Naive thymus-derived CD4-positive, alpha-beta T cell (primary cell): Measurements from ENCODE around the gene SNRNP200. TPM values are rescaled to one million over a fixed set of nuclear protein-coding genes. Genes with fewer than 3 reads are reported as not detected.

Source experiments
- ATAC-seq: fragments of 150-1000 bp; cut with Tn5 transposase; 2 replicates; pipeline ENCODE4 v1.10.0; 2021; ENCODE audit warnings: mild to moderate bottlenecking, moderate library complexity
- CTCF ChIA-PET: fragments of 350-600 bp; sonication (Branson Sonifier 250); formaldehyde crosslinking; loops from one replicate; lab custom pipeline; 2021; ENCODE audit warnings: antibody characterized with exemption; lab: Charles Lee
- POLR2A ChIA-PET: fragments of 350-600 bp; sonication (Branson Sonifier 250); formaldehyde crosslinking; loops from one replicate; lab custom pipeline; 2021; ENCODE audit warnings: antibody characterized with exemption, inconsistent platforms; lab: Charles Lee
- DNase-seq, 9 donors: peaks; one replicate each; pipeline versions ENCODE4 v3.0.0 to v3.0.0-alpha.2; 2020 to 2022; ENCODE audit warnings: mixed read lengths in 1 of 9
- H3K27ac ChIP-seq: one replicate; pipeline ENCODE4 v1.7.0; 2013; ENCODE audit warnings: mild to moderate bottlenecking, low read depth, low read length, moderate library complexity
- H3K27me3 ChIP-seq, 2 donors: one replicate each; pipeline ENCODE4 v1.7.0; 2013; ENCODE audit warnings: low read length in 2 of 2, mild to moderate bottlenecking in 2 of 2, moderate library complexity in 2 of 2; ENCODE audit not compliant: control insufficient read depth in 2 of 2, insufficient read depth in 2 of 2
- H3K36me3 ChIP-seq, 3 experiments: 1 replicate in 2 of 3; 2 replicates in 1 of 3; pipeline ENCODE4 v1.7.0; 2013; ENCODE audit warnings: low read length in 3 of 3, mild to moderate bottlenecking in 3 of 3, moderate library complexity in 1 of 3; ENCODE audit not compliant: insufficient read depth in 3 of 3, control insufficient read depth in 2 of 3
- H3K4me1 ChIP-seq, 2 donors: one replicate each; pipeline ENCODE4 v1.7.0; 2013; ENCODE audit warnings: low read length in 2 of 2, mild to moderate bottlenecking in 2 of 2, moderate library complexity in 1 of 2; ENCODE audit not compliant: control insufficient read depth in 2 of 2, insufficient read depth in 2 of 2
- H3K4me3 ChIP-seq: 2 replicates; pipeline ENCODE4 v1.7.0; 2013; ENCODE audit warnings: mild to moderate bottlenecking, low read length
- H3K9me3 ChIP-seq, 3 experiments: 1 replicate in 2 of 3; 2 replicates in 1 of 3; pipeline ENCODE4 v1.7.0; 2013; ENCODE audit warnings: low read length in 3 of 3; ENCODE audit not compliant: control insufficient read depth in 2 of 3
- H3K27ac Mint-ChIP-seq, 9 donors: one replicate each; pipeline ENCODE4 v1.8.0; 2020 to 2022; ENCODE audit warnings: mixed read lengths in 9 of 9, mild to moderate bottlenecking in 8 of 9, moderate library complexity in 5 of 9, inconsistent platforms in 2 of 9
- H3K27me3 Mint-ChIP-seq, 5 donors: one replicate each; pipeline ENCODE4 v1.8.0; 2021 to 2022; ENCODE audit warnings: mixed read lengths in 5 of 5, mild to moderate bottlenecking in 1 of 5
- H3K36me3 Mint-ChIP-seq, 5 donors: one replicate each; pipeline ENCODE4 v1.8.0; 2020 to 2022; ENCODE audit warnings: mixed read lengths in 5 of 5, mild to moderate bottlenecking in 3 of 5, inconsistent platforms in 1 of 5
- H3K4me1 Mint-ChIP-seq, 7 donors: one replicate each; pipeline ENCODE4 v1.8.0; 2020 to 2022; ENCODE audit warnings: mixed read lengths in 7 of 7, mild to moderate bottlenecking in 3 of 7, inconsistent platforms in 1 of 7
- H3K4me3 Mint-ChIP-seq, 10 donors: one replicate each; pipeline ENCODE4 v1.8.0; 2020 to 2022; ENCODE audit warnings: mild to moderate bottlenecking in 10 of 10, mixed read lengths in 10 of 10, moderate library complexity in 6 of 10, inconsistent platforms in 2 of 10
- H3K9me3 Mint-ChIP-seq, 11 donors: one replicate each; pipeline ENCODE4 v1.8.0; 2020 to 2022; ENCODE audit warnings: mixed read lengths in 11 of 11, mild to moderate bottlenecking in 4 of 11, inconsistent platforms in 1 of 11, moderate library complexity in 1 of 11
- intact Hi-C, 2 donors: fragments of 100-400 bp; cut with micrococcal nuclease; formaldehyde crosslinking; loops; one replicate each; pipeline ENCODE4 v1.15.1; 2023
- polyA plus RNA-seq, 2 donors: library from polyadenylated mRNA; unstranded; fragments of 300-500 nt; fragmentation: Illumina TruSeq; gene quantifications; one replicate each; pipeline ENCODE4 v1.2.3, GENCODE V29; 2021
- total RNA-seq, 6 experiments: library from RNA in 5 of 6; stranded (reverse) in 5 of 6; gene quantifications; 1 replicate in 5 of 6; 2 replicates in 1 of 6; pipeline ENCODE4 v1.2.3 and lab custom pipeline; 2021 to 2026

SNRNP200 gene
- total and polyA plus RNA-seq, 7 experiments from 2014 or later: 86.6 to 255 (median 171) TPM

- ATAC-seq: peak; percentile 32
Measured at GRCh38 chr2:96256611-96257113, 48.7 kb downstream of the SNRNP200 start.

GRCh38 chr2:96254571-96254970, 50.8 kb downstream of the SNRNP200 start:
- ChIA-PET POLR2A (interaction anchor here (1.4 to 2.6 kb wide), 3 partner anchors 10 to 49 kb away, joined by 3 to 13 read pairs (median 5); partner anchors contain the start of genes STARD7 and TMEM127), CTCF (interaction anchor here (0.5 to 0.7 kb wide), 2 partner anchors 9 to 19 kb away, joined by 3 to 4 read pairs; no protein-coding TSS in a partner anchor)
- ATAC-seq (no peak), DNase-seq (no peak)
- H3K27me3 Mint-ChIP-seq: no peaks in the 10 kb centered on the region
- no peaks in the 10 kb centered on the region for H3K9me3 Mint-ChIP-seq
- Histone ChIP-seq H3K27ac (no peak overlapping the region), H3K4me3 (no peak overlapping the region), H3K9me3 (no peaks in the 10 kb centered on the region), H3K36me3 (peaks cover 6 to 54% (median 16%) of the 10 kb centered on the region in 3 experiments), H3K27me3 (no peaks in the 10 kb centered on the region), H3K4me1 (peaks cover 0 to 48% of the 10 kb centered on the region in 2 donors)
- intact Hi-C loops: no loop called here
- peak overlapping the region in 5 of 9 donors; percentile 21 to 73 (median 46) for H3K27ac Mint-ChIP-seq
- peaks cover 10 to 39% (median 22%) of the 10 kb centered on the region in 5 donors for H3K36me3 Mint-ChIP-seq
- H3K4me3 Mint-ChIP-seq: peak overlapping the region in 1 of 10 donors; percentile 22
- H3K4me1 Mint-ChIP-seq: peaks cover 37 to 67% (median 53%) of the 10 kb centered on the region in 7 donors

More at GRCh38 chr2:96256611-96257113, 48.7 kb downstream of the SNRNP200 start:
- Histone ChIP-seq H3K27me3 (no peaks in the 10 kb centered on the region), H3K9me3 (no peaks in the 10 kb centered on the region), H3K36me3 (peaks cover 6 to 56% (median 16%) of the 10 kb centered on the region in 3 experiments), H3K27ac (peak overlapping the region; percentile 69), H3K4me1 (peaks cover 0 to 63% of the 10 kb centered on the region in 2 donors), H3K4me3 (peak overlapping the region; percentile 18)
- ChIA-PET POLR2A (interaction anchor here (0.7 to 2.7 kb wide), 7 partner anchors 10 to 74 kb away, joined by 3 to 12 read pairs (median 5); partner anchors contain the start of genes CIAO1, SNRNP200, STARD7 and TMEM127), CTCF (interaction anchor here (0.6 to 1.0 kb wide), 3 partner anchors 72 to 1124 kb away, joined by 3 to 8 read pairs (median 3); no protein-coding TSS in a partner anchor)
- Mint-ChIP-seq H3K4me3 (peak overlapping the region; percentile 59 to 92 (median 76)), H3K27ac (peak overlapping the region; percentile 78 to 95 (median 92)), H3K36me3 (peaks cover 10 to 31% (median 22%) of the 10 kb centered on the region in 5 donors), H3K27me3 (no peaks in the 10 kb centered on the region), H3K9me3 (no peaks in the 10 kb centered on the region), H3K4me1 (peaks cover 41 to 80% (median 62%) of the 10 kb centered on the region in 7 donors)
- intact Hi-C loops: loop anchor here in 1 of 2 donors (1.0 to 2.0 kb wide), 2 partner anchors 10 to 48 kb away; partner anchors contain the start of genes CIAO1 and STARD7
- peak in 6 of 9 donors; percentile 23 to 62 (median 46) for DNase-seq

GRCh38 chr2:96253006-96253405, 52.3 kb downstream of the SNRNP200 start:
- POLR2A ChIA-PET: interaction anchor here (1.0 to 2.6 kb wide), 2 partner anchors 8 to 11 kb away, joined by 3 to 13 read pairs; partner anchors contain the start of gene TMEM127
- H3K4me1 ChIP-seq: peaks cover 0 to 33% of the 10 kb centered on the region in 2 donors
- no peak overlapping the region for H3K27ac ChIP-seq
- DNase-seq: no peak
- Mint-ChIP-seq H3K27me3 (no peaks in the 10 kb centered on the region), H3K4me3 (no peak overlapping the region), H3K4me1 (peaks cover 28 to 59% (median 38%) of the 10 kb centered on the region in 7 donors), H3K36me3 (peaks cover 10 to 40% (median 22%) of the 10 kb centered on the region in 5 donors), H3K27ac (peak overlapping the region in 2 of 9 donors; percentile 7 to 46), H3K9me3 (no peaks in the 10 kb centered on the region)
- H3K9me3 ChIP-seq: no peaks in the 10 kb centered on the region
- CTCF ChIA-PET: no interaction called here
- intact Hi-C loops: no loop called here
- no peak overlapping the region for H3K4me3 ChIP-seq
- no peak for ATAC-seq
- H3K36me3 ChIP-seq: peaks cover 6 to 44% (median 16%) of the 10 kb centered on the region in 3 experiments
- no peaks in the 10 kb centered on the region for H3K27me3 ChIP-seq

GRCh38 chr2:96252526-96252925, 52.8 kb downstream of the SNRNP200 start:
- H3K27me3 ChIP-seq: no peaks in the 10 kb centered on the region
- intact Hi-C loops: no loop called here
- H3K9me3 ChIP-seq: no peaks in the 10 kb centered on the region
- H3K27me3 Mint-ChIP-seq: no peaks in the 10 kb centered on the region
- DNase-seq: no peak
- ChIA-PET CTCF (no interaction called here), POLR2A (interaction anchor here (1.0 to 2.6 kb wide), 2 partner anchors 9 to 12 kb away, joined by 3 to 13 read pairs; partner anchors contain the start of gene TMEM127)
- H3K36me3 ChIP-seq: peaks cover 6 to 44% (median 16%) of the 10 kb centered on the region in 3 experiments
- H3K4me1 Mint-ChIP-seq: peaks cover 25 to 59% (median 40%) of the 10 kb centered on the region in 7 donors
- no peak overlapping the region for H3K4me3 ChIP-seq
- no peak overlapping the region for H3K27ac ChIP-seq
- ATAC-seq: no peak
- peaks cover 10 to 40% (median 22%) of the 10 kb centered on the region in 5 donors for H3K36me3 Mint-ChIP-seq
- no peaks in the 10 kb centered on the region for H3K9me3 Mint-ChIP-seq
- H3K27ac Mint-ChIP-seq: peak overlapping the region in 3 of 9 donors; percentile 28 to 59 (median 48)
- H3K4me1 ChIP-seq: peaks cover 0 to 28% of the 10 kb centered on the region in 2 donors
- H3K4me3 Mint-ChIP-seq: no peak overlapping the region

- Histone ChIP-seq H3K36me3 (peaks cover 6 to 44% (median 16%) of the 10 kb centered on the region in 3 experiments), H3K27ac (peak overlapping the region; percentile 26), H3K4me3 (no peak overlapping the region), H3K4me1 (peaks cover 0 to 21% of the 10 kb centered on the region in 2 donors), H3K27me3 (no peaks in the 10 kb centered on the region), H3K9me3 (no peaks in the 10 kb centered on the region)
- intact Hi-C loops: no loop called here
- H3K36me3 Mint-ChIP-seq: peaks cover 10 to 40% (median 21%) of the 10 kb centered on the region in 5 donors
- no peaks in the 10 kb centered on the region for H3K9me3 Mint-ChIP-seq
- ChIA-PET CTCF (no interaction called here), POLR2A (no interaction called here)
- peaks cover 22 to 59% (median 38%) of the 10 kb centered on the region in 7 donors for H3K4me1 Mint-ChIP-seq
- DNase-seq: no peak
- H3K27ac Mint-ChIP-seq: peak overlapping the region in 6 of 9 donors; percentile 24 to 68 (median 58)
- H3K27me3 Mint-ChIP-seq: no peaks in the 10 kb centered on the region
- ATAC-seq: peak; percentile 28
- no peak overlapping the region for H3K4me3 Mint-ChIP-seq
Measured at GRCh38 chr2:96251721-96252292, 53.5 kb downstream of the SNRNP200 start.

GRCh38 chr2:96250188-96250587, 55.2 kb downstream of the SNRNP200 start:
- Histone ChIP-seq H3K4me3 (no peak overlapping the region), H3K27ac (no peak overlapping the region), H3K27me3 (no peaks in the 10 kb centered on the region), H3K4me1 (peaks cover 0 to 12% of the 10 kb centered on the region in 2 donors), H3K9me3 (no peaks in the 10 kb centered on the region), H3K36me3 (peaks cover 6 to 37% (median 16%) of the 10 kb centered on the region in 3 experiments)
- intact Hi-C loops: no loop called here
- Mint-ChIP-seq H3K27me3 (no peaks in the 10 kb centered on the region), H3K9me3 (peaks cover 0 to 7% (median 0%) of the 10 kb centered on the region in 11 donors), H3K4me3 (no peak overlapping the region), H3K36me3 (peaks cover 10 to 37% (median 14%) of the 10 kb centered on the region in 5 donors), H3K27ac (peak overlapping the region in 7 of 9 donors; percentile 48 to 88 (median 56)), H3K4me1 (peaks cover 16 to 59% (median 43%) of the 10 kb centered on the region in 7 donors)
- CTCF ChIA-PET: no interaction called here
- DNase-seq (no peak), ATAC-seq (no peak)
- POLR2A ChIA-PET: no interaction called here
